Stimulated activated CD8-positive, alpha-beta memory T cell treated with anti-CD3 and anti-CD28 coated beads, Interleukin-4, amount 100 ng/mL, for 48 hours (primary cell): ENCODE data around the gene PAIP2B.
"Not testable (repeated sequence)": the region's sequence is repeated elsewhere in the genome, so short reads cannot be mapped to it uniquely, and the experiment has no call there.

Experiments
- DNase-seq: peaks from one replicate; pipeline ENCODE4 v3.0.0-alpha.2; 2020

PAIP2B gene, protein sequence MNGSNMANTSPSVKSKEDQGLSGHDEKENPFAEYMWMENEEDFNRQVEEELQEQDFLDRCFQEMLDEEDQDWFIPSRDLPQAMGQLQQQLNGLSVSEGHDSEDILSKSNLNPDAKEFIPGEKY

GRCh38 chr2:71226965-71227560 lies at the start of gene PAIP2B:
Gene PAIP2B (minus strand): TSS chr2:71227103. CDS start chr2:71202589, 24,514 bp downstream.
- DNase-seq: peak; percentile 97

DNA sequence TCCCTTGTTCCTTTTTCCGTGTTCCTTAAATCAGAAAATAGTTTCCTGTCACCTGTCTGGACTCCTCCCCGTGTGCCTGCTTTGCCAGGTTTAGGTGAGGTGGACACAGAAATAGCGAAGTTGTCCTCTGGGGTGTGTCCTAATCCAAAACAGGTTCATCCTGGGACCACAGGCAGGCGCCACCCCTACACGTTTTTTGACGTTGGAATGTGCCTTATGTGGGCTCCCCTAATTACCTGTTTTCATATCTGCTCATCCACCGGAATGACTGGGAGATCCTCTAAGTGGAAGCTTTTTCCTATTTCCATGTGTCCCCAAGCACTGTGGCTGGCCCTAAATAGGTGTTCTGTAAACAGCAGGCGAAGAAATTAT lies 49.0 kb upstream of the PAIP2B start:
- DNase-seq: no peak

DNA sequence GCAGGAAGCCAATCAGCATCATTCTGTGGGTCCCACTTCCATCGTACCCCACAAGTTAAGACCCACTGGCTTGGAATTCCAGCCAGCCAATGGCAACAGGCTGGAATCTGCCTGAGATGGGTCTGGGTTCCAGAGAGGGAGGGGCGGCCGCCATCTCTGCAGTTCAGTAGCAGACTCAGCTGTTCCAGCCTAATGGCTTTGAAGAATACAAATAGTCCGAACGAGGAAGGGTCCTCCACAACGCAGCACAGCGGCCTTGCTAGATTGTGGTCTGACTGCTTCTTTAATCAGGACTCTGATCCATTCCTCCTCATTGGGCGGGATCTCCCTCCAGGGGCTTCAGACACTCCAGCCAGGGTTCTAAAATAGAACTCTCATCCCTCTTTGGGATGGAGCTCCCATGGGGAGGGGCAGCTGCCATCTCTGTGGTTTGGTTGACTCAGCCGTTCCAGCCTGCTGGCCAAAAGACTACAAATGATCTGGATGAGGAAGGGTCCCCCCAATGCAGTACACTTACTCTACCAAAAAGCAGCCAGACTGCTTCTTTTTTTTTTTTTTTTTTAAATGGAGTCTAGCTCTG lies 42.7 kb upstream of the PAIP2B start:
- no peak for DNase-seq

GRCh38 chr2:71263386-71263785 lies 36.5 kb upstream of the PAIP2B start:
- no peak for DNase-seq

DNA sequence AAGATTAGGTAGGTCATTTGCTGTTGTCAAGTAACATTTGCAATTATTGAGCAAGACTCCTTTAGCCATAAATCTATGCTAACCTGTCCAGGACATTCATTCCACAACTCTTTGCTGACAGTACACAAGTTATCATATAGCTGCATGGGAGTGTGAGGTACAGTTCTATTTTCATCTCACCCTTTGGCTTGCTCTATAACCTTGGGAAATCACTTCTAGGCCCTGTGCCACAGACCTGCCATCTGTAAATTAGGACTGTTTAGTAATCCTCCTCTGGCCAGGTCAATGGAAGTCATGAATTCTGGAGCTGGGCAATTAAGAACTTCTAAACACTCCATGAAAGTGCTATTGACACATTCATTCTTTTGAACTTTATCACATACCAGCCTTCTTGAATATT lies 34.6 kb upstream of the PAIP2B start:
- no peak for DNase-seq

DNA sequence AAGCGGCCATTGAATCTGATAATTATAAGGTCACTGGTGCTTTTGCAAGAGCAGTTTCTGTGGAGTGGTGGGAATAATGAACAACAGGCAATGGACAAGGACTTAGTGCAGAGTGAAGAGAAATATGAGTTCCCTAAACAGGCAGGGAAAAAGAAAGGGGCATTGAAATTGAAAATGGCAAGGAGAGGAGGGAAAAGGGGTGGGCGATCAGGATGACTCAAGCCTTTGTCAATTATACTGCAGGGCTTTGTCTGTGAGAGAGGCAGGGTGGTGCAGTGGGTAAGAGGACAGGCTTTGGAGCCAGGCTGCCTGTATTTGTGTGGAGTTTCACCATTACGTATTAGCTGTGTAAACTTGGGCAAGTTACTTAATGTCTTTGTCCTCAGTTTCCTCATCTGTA lies 29.5 kb upstream of the PAIP2B start:
- no peak for DNase-seq

GRCh38 chr2:71254776-71255175 lies 27.9 kb upstream of the PAIP2B start:
- DNase-seq: no peak

DNA sequence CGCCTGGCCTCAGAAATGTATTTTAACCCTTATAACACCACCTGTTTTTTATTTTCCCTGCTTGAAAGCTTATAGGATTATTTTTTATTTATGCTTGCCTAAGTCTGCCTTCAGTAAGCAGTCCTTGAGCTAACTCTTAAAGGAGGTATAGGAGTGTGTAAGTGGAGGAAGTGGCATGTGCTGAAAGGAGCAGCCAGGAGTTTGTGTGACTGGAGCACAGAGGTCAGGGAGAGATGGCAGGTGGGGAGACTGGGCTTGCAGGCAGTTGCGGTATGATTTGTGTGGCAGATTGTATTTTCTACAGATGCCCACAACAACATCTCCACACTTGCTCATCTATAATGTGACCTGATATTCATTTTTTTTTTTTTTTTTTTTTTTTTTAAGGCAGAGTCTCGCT lies 27.2 kb upstream of the PAIP2B start:
- DNase-seq: no peak

DNA sequence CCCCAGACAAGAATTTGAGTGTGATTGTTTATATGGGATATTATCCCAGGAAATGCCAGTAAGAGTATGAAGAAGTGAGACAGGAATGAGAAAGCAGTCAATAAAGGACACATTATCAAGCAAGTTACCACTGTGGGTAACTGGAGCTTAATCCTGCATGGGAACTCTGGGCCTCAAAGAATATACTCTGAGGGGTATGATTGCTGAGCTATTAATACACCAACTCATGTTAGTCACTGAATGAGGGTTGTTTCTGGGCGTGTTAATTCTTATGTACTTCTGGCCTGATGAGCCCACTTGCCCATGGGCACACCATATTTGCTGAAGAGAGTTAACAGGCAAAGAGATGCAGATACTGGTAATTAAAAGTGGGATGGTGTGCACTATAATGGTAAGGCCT lies 26.6 kb upstream of the PAIP2B start:
- no peak for DNase-seq

- DNase-seq: no peak
Measured at GRCh38 chr2:71252862-71253261, 26.0 kb upstream of the PAIP2B start.

- no peak for DNase-seq
Measured at GRCh38 chr2:71250935-71251334, 24.0 kb upstream of the PAIP2B start.

GRCh38 chr2:71244302-71244660 lies 17.4 kb upstream of the PAIP2B start:
- DNase-seq: no peak

DNA sequence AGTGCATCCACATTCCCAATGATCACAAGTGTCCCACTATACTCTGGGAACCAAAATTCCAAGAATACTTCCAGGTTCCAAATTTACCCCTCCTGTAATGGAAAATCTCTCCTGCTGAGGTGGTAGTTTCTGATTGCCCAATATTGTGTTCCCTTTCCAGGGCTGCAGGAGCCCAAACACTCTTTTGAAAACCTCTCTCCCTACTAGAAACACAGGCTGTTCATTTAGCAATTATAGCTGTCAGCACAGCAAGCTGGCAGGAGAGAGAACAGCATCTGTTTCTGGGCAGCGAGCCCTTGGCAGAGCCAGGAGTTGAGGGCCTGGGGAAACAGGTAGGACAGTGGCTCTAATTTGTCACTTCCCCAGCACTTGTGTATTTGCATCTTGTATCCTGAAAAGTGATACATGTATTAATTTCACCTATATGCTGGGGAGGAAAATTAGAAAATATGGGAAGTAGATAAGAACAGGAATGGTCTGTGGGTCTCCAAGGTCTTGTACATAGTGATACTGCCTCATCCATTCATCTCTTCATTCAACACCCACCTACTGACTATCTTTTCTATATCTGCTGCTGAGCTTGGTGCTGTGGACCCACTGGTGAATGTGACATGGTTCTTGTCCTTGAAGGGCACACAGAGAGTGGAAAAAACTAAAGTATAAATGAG lies 16.9 kb upstream of the PAIP2B start:
- DNase-seq: no peak

- no peak for DNase-seq
Measured at GRCh38 chr2:71240794-71241193, 13.9 kb upstream of the PAIP2B start.

DNA sequence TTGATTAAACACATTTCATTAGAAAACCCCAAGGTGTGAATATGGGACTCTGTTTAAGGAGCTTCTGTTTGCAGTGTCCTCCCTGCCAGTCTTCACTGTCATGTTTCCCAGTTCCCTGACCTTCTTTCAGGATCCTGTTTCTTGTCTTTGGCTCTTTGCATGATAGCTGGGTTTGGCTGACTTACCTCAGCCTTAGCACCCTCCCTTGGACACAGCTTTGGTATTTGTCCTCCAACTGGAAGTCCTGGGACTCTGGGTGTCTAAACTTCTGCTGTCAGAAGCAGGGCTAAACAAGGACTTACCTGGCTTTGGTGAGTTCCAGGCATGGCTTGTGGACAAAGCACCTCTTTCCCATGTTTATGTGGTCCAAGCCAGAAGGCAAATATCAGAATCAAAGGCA lies 11.2 kb upstream of the PAIP2B start:
- DNase-seq: no peak

DNA sequence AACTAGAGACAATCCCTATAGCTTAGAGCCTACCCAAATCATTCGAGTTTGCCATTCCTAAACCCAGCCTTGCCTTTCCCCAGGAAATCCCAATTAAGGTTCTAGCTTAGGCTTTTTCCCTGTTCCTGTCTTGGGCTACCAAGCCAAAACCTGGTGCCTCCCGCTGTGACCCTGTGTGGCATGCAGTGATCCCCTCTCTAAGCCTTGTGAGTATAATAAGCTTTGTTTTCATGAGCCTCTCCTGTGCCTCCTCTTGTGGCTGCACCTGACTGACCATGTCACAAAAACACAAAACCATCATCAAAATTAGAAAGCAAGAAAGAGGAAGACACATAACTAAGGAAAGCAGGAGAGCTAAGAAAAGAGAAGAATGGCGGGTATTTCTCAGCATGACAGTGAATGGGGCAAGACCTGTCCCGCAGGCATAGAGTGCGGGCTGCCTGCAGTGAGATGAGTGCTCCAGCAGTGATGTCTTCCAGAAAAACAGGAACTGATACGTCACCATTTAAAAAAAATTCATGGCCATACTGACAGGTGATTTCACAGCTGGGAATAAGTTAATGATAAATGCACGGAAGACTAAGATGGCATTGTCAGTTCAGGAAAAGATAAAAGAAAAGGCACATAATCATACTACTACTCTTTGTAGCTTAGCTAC lies 9.2 kb upstream of the PAIP2B start:
- no peak for DNase-seq

- DNase-seq: not testable (repeated sequence)
Measured at GRCh38 chr2:71233072-71233471, 6.2 kb upstream of the PAIP2B start.

- peak; percentile 41 for DNase-seq
Measured at GRCh38 chr2:71226096-71226964, 573 bp downstream of the PAIP2B start.

- DNase-seq: no peak
Measured at GRCh38 chr2:71224935-71225334, 2.0 kb downstream of the PAIP2B start.

GRCh38 chr2:71224457-71224856 lies 2.4 kb downstream of the PAIP2B start:
- no peak for DNase-seq

DNA sequence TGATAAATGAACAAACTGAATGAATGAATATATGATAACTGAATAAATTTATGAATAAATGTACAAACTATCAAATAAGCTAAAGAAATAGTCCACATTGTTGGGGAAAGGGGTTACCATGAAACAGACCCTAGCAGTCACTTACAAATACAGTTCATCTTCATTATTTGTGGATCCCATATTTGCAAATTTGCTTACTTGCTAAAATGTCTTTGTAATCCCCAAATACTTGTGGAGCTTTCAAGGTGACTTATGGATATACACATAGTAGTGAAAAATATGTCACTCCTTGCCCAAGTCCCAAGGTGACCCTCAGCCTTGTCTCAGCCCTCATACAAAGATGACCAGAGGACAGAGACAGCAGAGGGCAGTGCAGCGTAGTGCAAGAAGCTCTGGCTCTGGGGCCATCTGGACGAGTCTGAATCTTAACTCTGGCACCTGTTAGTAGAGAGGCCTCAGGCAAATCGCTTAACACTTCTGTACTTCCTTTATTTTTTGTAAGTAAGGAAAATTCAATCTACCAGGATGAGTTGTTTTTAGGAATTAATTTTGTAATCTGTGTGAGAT lies 3.1 kb downstream of the PAIP2B start:
- peak; percentile 30 for DNase-seq

GRCh38 chr2:71220743-71221142 lies 6.2 kb downstream of the PAIP2B start:
- no peak for DNase-seq

- no peak for DNase-seq
Measured at GRCh38 chr2:71216501-71216900, 10.4 kb downstream of the PAIP2B start.
